ENCODE data around the gene ROBO3. TPM values are rescaled to one million over a fixed set of nuclear protein-coding genes. Genes with fewer than 3 reads are reported as not detected.

The ROBO3 gene
- total and polyA plus RNA-seq, 10 of the 15 experiments (the other 5 are each of a cell fraction or from before 2014, with no cell fraction given): 0.10 to 0.63 (median 0.31) TPM; not detected in 2

DNA sequence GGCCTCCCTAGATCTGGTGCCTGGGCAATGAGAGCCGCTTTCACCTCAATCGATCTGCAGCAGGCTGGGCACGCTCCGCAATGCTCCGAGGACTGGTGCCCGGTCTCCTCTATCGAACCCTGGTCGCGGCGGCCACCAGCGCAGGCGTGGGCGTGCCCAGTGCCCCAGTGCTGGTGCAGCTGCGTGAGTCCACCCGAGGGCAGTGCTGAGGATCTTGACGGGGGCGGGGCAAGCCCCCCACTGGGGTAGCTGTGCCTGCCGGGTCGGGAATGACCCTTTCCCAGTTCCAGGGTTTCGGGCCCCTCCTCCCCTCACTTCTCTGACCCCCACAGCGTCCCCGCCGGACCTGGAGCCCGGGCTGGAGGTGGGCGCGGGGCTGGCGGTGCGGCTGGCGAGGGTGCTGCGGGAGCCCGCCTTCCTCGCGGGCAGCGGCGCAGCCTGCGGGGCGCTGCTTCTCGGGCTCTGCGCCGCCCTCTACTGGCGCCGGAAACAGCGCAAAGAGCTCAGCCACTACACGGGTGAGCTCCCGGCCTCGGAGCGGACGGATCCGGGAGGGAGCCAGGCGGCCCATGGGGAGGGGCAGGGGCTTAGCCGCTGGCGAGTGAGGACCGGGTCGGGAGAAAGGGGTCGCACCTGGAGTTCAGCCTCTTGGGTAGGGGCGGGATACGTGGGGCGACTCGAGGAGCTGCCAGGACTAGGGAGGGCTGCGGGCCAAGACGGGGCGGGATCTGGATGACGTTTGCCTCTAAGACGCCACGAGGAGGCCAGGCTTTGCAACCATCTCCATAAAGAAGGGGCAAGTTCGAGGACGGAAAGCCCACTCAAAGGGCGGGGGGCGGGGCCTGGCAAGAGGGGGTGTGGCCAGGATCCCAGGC, 10.9 kb downstream of the ROBO3 start:
- no TSS peak for BruUV-seq (replicated peaks)
- TF ChIP-seq CREM (IDR thresholded peaks at IDR 0.05; ENCODE audit: low read depth) (no peak), SRF (IDR thresholded peaks at IDR 0.05; ENCODE audit: low read depth in 2 of 2, low read length in 2 of 2) (no peak), TCF3 (IDR thresholded peaks at IDR 0.05; ENCODE audit: borderline replicate concordance, insufficient read depth, low read depth, low read length) (0 out of 2 replicates have a peak, but pooled peaks have one; percentile 23), ELK1 (IDR thresholded peaks at IDR 0.05; ENCODE audit: low read depth, low read length) (peak; percentile 51; the same call in 1 of the 2 replicates), BCL11A (IDR thresholded peaks at IDR 0.05; ENCODE audit: low read depth, low read length) (no peak), KLF5 (IDR thresholded peaks at IDR 0.05; ENCODE audit: partially characterized antibody) (peak; percentile 44), CEBPB (IDR thresholded peaks at IDR 0.05; ENCODE audit: borderline replicate concordance in 1 of 2, low read depth in 2 of 2, low read length in 2 of 2) (no peak), NBN (IDR thresholded peaks at IDR 0.05) (no peak), SUZ12 (IDR thresholded peaks at IDR 0.05; ENCODE audit: unreplicated experiment) (no peak), FOXM1 (IDR thresholded peaks at IDR 0.05; ENCODE audit: low read depth, low read length) (no peak), CREB1 (IDR thresholded peaks at IDR 0.05; ENCODE audit: low read depth) (0 out of 2 replicates have a peak, but pooled peaks have one; percentile 8), SIN3A (IDR thresholded peaks at IDR 0.05; ENCODE audit: low read depth, low read length) (no peak), MEF2A (IDR thresholded peaks at IDR 0.05; ENCODE audit: insufficient read depth, low read depth, low read length) (no peak), ZNF24 (IDR thresholded peaks at IDR 0.05) (no peak)
- TF ChIP-seq, protein P1, sequence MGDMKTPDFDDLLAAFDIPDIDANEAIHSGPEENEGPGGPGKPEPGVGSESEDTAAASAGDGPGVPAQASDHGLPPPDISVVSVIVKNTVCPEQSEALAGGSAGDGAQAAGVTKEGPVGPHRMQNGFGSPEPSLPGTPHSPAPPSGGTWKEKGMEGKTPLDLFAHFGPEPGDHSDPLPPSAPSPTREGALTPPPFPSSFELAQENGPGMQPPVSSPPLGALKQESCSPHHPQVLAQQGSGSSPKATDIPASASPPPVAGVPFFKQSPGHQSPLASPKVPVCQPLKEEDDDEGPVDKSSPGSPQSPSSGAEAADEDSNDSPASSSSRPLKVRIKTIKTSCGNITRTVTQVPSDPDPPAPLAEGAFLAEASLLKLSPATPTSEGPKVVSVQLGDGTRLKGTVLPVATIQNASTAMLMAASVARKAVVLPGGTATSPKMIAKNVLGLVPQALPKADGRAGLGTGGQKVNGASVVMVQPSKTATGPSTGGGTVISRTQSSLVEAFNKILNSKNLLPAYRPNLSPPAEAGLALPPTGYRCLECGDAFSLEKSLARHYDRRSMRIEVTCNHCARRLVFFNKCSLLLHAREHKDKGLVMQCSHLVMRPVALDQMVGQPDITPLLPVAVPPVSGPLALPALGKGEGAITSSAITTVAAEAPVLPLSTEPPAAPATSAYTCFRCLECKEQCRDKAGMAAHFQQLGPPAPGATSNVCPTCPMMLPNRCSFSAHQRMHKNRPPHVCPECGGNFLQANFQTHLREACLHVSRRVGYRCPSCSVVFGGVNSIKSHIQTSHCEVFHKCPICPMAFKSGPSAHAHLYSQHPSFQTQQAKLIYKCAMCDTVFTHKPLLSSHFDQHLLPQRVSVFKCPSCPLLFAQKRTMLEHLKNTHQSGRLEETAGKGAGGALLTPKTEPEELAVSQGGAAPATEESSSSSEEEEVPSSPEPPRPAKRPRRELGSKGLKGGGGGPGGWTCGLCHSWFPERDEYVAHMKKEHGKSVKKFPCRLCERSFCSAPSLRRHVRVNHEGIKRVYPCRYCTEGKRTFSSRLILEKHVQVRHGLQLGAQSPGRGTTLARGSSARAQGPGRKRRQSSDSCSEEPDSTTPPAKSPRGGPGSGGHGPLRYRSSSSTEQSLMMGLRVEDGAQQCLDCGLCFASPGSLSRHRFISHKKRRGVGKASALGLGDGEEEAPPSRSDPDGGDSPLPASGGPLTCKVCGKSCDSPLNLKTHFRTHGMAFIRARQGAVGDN (IDR thresholded peaks at IDR 0.05): no peak
- TF ChIP-seq, protein P2, sequence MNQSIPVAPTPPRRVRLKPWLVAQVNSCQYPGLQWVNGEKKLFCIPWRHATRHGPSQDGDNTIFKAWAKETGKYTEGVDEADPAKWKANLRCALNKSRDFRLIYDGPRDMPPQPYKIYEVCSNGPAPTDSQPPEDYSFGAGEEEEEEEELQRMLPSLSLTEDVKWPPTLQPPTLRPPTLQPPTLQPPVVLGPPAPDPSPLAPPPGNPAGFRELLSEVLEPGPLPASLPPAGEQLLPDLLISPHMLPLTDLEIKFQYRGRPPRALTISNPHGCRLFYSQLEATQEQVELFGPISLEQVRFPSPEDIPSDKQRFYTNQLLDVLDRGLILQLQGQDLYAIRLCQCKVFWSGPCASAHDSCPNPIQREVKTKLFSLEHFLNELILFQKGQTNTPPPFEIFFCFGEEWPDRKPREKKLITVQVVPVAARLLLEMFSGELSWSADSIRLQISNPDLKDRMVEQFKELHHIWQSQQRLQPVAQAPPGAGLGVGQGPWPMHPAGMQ (IDR thresholded peaks at IDR 0.05; ENCODE audit: borderline replicate concordance): no peak

More for the DNA sequence above, 10.9 kb downstream of the ROBO3 start:
- H3K9me3 ChIP-seq (replicated peaks; ENCODE audit: control insufficient read depth, insufficient read depth, low read length): no peaks in the 10 kb centered on the region
- H3K4me3 ChIP-seq: peak overlapping the region; percentile 78
- in situ Hi-C loops (cut with MboI) (no loop called here), intact Hi-C loops (cut with micrococcal nuclease; ENCODE audit: unreplicated experiment) (no loop called here)
- H3K27ac ChIP-seq (ENCODE audit: control insufficient read depth, insufficient read depth): no peak overlapping the region
- peak overlapping the region; percentile 99 for H3K4me2 ChIP-seq (ENCODE audit: control insufficient read depth, insufficient read depth)
- ATAC-seq (peak; percentile 98), DNase-seq (ENCODE audit: low read depth, low spot score) (peak; percentile 5), FAIRE-seq (no peak)
- peak overlapping the region; percentile 95 for H2AFZ ChIP-seq (ENCODE audit: control insufficient read depth, low read depth, low read length)
- H3K79me2 ChIP-seq (ENCODE audit: control insufficient read depth, insufficient read depth, low read length): no peaks in the 10 kb centered on the region
- H3K4me1 ChIP-seq (ENCODE audit: control insufficient read depth, insufficient read depth, low read length): no peaks in the 10 kb centered on the region
- no peaks in the 10 kb centered on the region for H3K36me3 ChIP-seq (ENCODE audit: control insufficient read depth in 2 of 2, insufficient read depth in 2 of 2, low read length in 1 of 2)
- 4% methylated on average over 50 of the region's 69 CpGs for WGBS (ENCODE audit: insufficient coverage, insufficient replicate concordance, low lambda C conversion rate, missing lambda C conversion rate)
- ChIA-PET RAD21 (ENCODE audit: unreplicated experiment) (interaction anchor here (1.2 kb wide), 1 partner anchor 231 kb away, joined by 3 read pairs; no protein-coding TSS in a partner anchor), SMC1A (ENCODE audit: uncharacterized antibody, unreplicated experiment) (interaction anchor here (0.8 to 1.2 kb wide), 2 partner anchors 77 to 481 kb away, joined by 3 read pairs; partner anchors contain the start of gene CCDC15), CTCF (interaction anchor here (0.6 to 1.6 kb wide), 17 partner anchors 11 to 826 kb away, joined by 3 to 7 read pairs (median 3); partner anchors contain the start of genes CCDC15 and TBRG1), POLR2A (no interaction called here)
- peaks cover 0 to 1% of the 10 kb centered on the region in 2 experiments; a peak in 3 of 4 replicates for H3K27me3 ChIP-seq (replicated peaks in 1 of 2; ENCODE audit: control insufficient read depth in 2 of 2, insufficient read depth in 2 of 2, low read length in 1 of 2)
- no peaks in the 10 kb centered on the region for H4K20me1 ChIP-seq (ENCODE audit: control insufficient read depth, insufficient read depth)
- peak overlapping the region; percentile 34; the same call in 1 of the 2 replicates for H3K9ac ChIP-seq (ENCODE audit: control insufficient read depth, insufficient read depth, low read length)
